OCI-LY3 (cell line): ENCODE results near the gene ULK1.

ENCODE experiments used
- H2AFZ ChIP-seq: fragments of 200-600, 300-600 bp; shearing (Covaris generic); 2 replicates; pipeline ENCODE4 v1.6.0; 2014; ENCODE audit warnings: antibody characterized with exemption, low read depth, low read length
- H3K27ac ChIP-seq: fragments of 200-600, 300-600 bp; sonication (generic); 2 replicates; pipeline ENCODE4 v1.5.1; 2014; ENCODE audit warnings: mild to moderate bottlenecking, low read length, moderate library complexity, mixed read lengths
- H3K27me3 ChIP-seq: fragments of 200-600, 300-600 bp; sonication (generic); 2 replicates; pipeline ENCODE4 v1.6.1; 2014; ENCODE audit warnings: low read depth, low read length, mixed read lengths
- H3K36me3 ChIP-seq: fragments of 200-600, 300-600 bp; sonication (generic); replicated peaks from 2 replicates; pipeline ENCODE3; 2014; ENCODE audit warnings: low read depth, low read length, mixed read lengths
- H3K4me1 ChIP-seq: fragments of 300-600, 200-600 bp; sonication (generic); 2 replicates; pipeline ENCODE4 v1.6.1; 2014; ENCODE audit warnings: low read length, mixed read lengths
- H3K4me2 ChIP-seq: fragments of 200-600, 300-600 bp; sonication (generic); 2 replicates; pipeline ENCODE4 v1.6.1; 2014; ENCODE audit warnings: low read length, mixed read lengths
- H3K4me3 ChIP-seq: fragments of 300-600, 200-600 bp; sonication (generic); 2 replicates; pipeline ENCODE4 v1.5.1; 2014; ENCODE audit warnings: antibody characterized with exemption, mild to moderate bottlenecking, low read length, moderate library complexity
- H3K79me2 ChIP-seq: fragments of 300-600, 200-600 bp; shearing (Covaris generic); 2 replicates; pipeline ENCODE4 v1.6.1; 2014; ENCODE audit warnings: mild to moderate bottlenecking, low read length, mixed read lengths
- H3K9ac ChIP-seq: fragments of 300-600, 200-600 bp; shearing (Covaris generic); 2 replicates; pipeline ENCODE4 v1.6.0; 2014; ENCODE audit warnings: mild to moderate bottlenecking, low read length, moderate library complexity
- H3K9me3 ChIP-seq: fragments of 200-600, 300-600 bp; shearing (Covaris generic); 2 replicates; pipeline ENCODE4 v1.6.1; 2014; ENCODE audit warnings: low read length, mixed read lengths; ENCODE audit not compliant: insufficient read depth
- H4K20me1 ChIP-seq: fragments of 200-600, 300-600 bp; sonication (generic); 2 replicates; pipeline ENCODE4 v1.6.1; 2016; ENCODE audit warnings: low read length, mixed read lengths; ENCODE audit not compliant: insufficient read depth
- EZH2phosphoT487 ChIP-seq: fragments of 200-600 bp; shearing (Covaris generic); IDR thresholded peaks from 2 replicates; pipeline ENCODE4 v1.6.1; 2018; ENCODE audit warnings: antibody characterized with exemption, mixed run types, low read depth
- TF ChIP-seq, protein P1 (sequence below): fragments of 200-600, 300-600 bp; sonication (generic); IDR thresholded peaks from 2 replicates; pipeline ENCODE4 v1.5.1; 2014; ENCODE audit warnings: antibody characterized with exemption, low read length, low read depth

ULK1 gene

GRCh38 chr12:131892711-131893604, 1.5 kb upstream of the ULK1 start:
- Histone ChIP-seq H3K79me2 (peaks cover 10% of the 10 kb centered on the region), H3K9ac (no peak overlapping the region), H3K4me3 (no peak overlapping the region), H3K27ac (no peak overlapping the region), H3K4me1 (peaks cover 11% of the 10 kb centered on the region), H3K4me2 (no peak overlapping the region), H2AFZ (no peak overlapping the region), H3K9me3 (no peaks in the 10 kb centered on the region), H3K36me3 (peaks cover 10% of the 10 kb centered on the region), H4K20me1 (peaks cover 19% of the 10 kb centered on the region), H3K27me3 (no peaks in the 10 kb centered on the region)
- TF ChIP-seq, protein P1, sequence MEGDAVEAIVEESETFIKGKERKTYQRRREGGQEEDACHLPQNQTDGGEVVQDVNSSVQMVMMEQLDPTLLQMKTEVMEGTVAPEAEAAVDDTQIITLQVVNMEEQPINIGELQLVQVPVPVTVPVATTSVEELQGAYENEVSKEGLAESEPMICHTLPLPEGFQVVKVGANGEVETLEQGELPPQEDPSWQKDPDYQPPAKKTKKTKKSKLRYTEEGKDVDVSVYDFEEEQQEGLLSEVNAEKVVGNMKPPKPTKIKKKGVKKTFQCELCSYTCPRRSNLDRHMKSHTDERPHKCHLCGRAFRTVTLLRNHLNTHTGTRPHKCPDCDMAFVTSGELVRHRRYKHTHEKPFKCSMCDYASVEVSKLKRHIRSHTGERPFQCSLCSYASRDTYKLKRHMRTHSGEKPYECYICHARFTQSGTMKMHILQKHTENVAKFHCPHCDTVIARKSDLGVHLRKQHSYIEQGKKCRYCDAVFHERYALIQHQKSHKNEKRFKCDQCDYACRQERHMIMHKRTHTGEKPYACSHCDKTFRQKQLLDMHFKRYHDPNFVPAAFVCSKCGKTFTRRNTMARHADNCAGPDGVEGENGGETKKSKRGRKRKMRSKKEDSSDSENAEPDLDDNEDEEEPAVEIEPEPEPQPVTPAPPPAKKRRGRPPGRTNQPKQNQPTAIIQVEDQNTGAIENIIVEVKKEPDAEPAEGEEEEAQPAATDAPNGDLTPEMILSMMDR: no peak
- TF ChIP-seq EZH2phosphoT487: no peak

GRCh38 chr12:131893605-131894312, 663 bp upstream of the ULK1 start:
- Histone ChIP-seq H3K79me2 (peaks cover 10% of the 10 kb centered on the region), H2AFZ (0 out of 2 replicates have a peak overlapping the region, but pooled peaks have one; percentile 11), H3K4me1 (peaks cover 11% of the 10 kb centered on the region), H4K20me1 (peaks cover 23% of the 10 kb centered on the region), H3K9me3 (no peaks in the 10 kb centered on the region), H3K9ac (no peak overlapping the region), H3K4me3 (peak overlapping the region; percentile 61), H3K27me3 (no peaks in the 10 kb centered on the region), H3K27ac (no peak overlapping the region), H3K36me3 (peaks cover 10% of the 10 kb centered on the region), H3K4me2 (peak overlapping the region; percentile 44)
- TF ChIP-seq EZH2phosphoT487: no peak
- TF ChIP-seq, protein P1: no peak

DNA sequence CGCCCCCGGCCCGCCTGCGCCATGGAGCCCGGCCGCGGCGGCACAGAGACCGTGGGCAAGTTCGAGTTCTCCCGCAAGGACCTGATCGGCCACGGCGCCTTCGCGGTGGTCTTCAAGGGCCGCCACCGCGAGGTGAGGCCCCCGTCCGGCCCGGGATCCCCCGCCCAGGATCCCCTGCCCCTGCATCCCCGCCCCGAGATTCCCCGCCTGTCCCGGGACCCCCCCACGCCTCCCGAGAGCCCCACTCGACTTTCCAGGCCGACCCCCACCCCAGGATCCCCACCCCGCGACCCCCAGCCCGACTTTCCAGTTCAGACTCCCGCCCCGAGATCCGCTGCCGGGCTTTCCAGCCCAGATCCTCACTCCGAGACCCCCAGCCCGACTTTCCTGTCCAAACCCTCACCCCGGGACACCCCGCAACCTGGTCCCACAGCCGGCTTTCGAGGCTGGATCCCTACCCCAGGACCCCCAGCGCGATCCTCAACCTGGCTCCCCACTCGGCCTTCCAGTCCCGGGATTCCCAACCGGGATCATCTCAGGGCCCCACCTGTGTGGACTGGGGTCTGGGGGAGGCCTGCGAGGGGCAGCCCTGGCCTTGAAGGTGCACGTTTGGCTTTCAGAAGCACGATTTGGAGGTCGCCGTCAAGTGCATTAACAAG, 688 bp downstream of the ULK1 start:
- Histone ChIP-seq H3K4me3 (peak overlapping the region; percentile 99), H2AFZ (no peak overlapping the region), H4K20me1 (peaks cover 23% of the 10 kb centered on the region), H3K27ac (no peak overlapping the region), H3K4me1 (peaks cover 11% of the 10 kb centered on the region), H3K9me3 (no peaks in the 10 kb centered on the region), H3K9ac (peak overlapping the region; percentile 88), H3K79me2 (peaks cover 10% of the 10 kb centered on the region), H3K27me3 (no peaks in the 10 kb centered on the region), H3K36me3 (peaks cover 10% of the 10 kb centered on the region), H3K4me2 (peak overlapping the region; percentile 100)
- TF ChIP-seq, protein P1: no peak
- no peak for TF ChIP-seq EZH2phosphoT487

- TF ChIP-seq EZH2phosphoT487: no peak
- TF ChIP-seq, protein P1: no peak
- Histone ChIP-seq H2AFZ (no peak overlapping the region), H3K79me2 (peaks cover 10% of the 10 kb centered on the region), H3K9ac (peak overlapping the region; percentile 88), H3K4me3 (peak overlapping the region; percentile 99), H3K4me2 (peak overlapping the region; percentile 100), H3K36me3 (peaks cover 10% of the 10 kb centered on the region), H3K27me3 (no peaks in the 10 kb centered on the region), H3K4me1 (peaks cover 11% of the 10 kb centered on the region), H4K20me1 (peaks cover 28% of the 10 kb centered on the region), H3K27ac (no peak overlapping the region), H3K9me3 (no peaks in the 10 kb centered on the region)
Observed at GRCh38 chr12:131895640-131896079, 1.2 kb downstream of the ULK1 start.
